Duodenal mucosa (tissue), 2 donors: ENCODE results near the gene MYMK.

Experiments used
- H3K27ac ChIP-seq: one replicate; pipeline ENCODE4 v1.7.0; 2013; ENCODE audit warnings: low read depth, low read length
- H3K27me3 ChIP-seq, 2 donors: one replicate each; pipeline ENCODE4 v1.7.0; 2013; ENCODE audit warnings: low read length in 2 of 2, control low read depth in 1 of 2; ENCODE audit not compliant: insufficient read depth in 2 of 2, control insufficient read depth in 1 of 2
- H3K36me3 ChIP-seq, 2 donors: one replicate each; pipeline ENCODE4 v1.7.0; 2013; ENCODE audit warnings: low read length in 2 of 2, control low read depth in 1 of 2; ENCODE audit not compliant: insufficient read depth in 2 of 2, control insufficient read depth in 1 of 2
- H3K4me1 ChIP-seq, 2 donors: one replicate each; pipeline ENCODE4 v1.7.0; 2013; ENCODE audit warnings: low read length in 2 of 2, control low read depth in 1 of 2; ENCODE audit not compliant: insufficient read depth in 2 of 2, control insufficient read depth in 1 of 2
- H3K4me3 ChIP-seq, 2 donors: one replicate each; pipeline ENCODE4 v1.7.0; 2013; ENCODE audit warnings: low read length in 2 of 2, low read depth in 1 of 2
- H3K9ac ChIP-seq, 2 donors: one replicate each; pipeline ENCODE4 v1.7.0; 2013; ENCODE audit warnings: low read length in 2 of 2, low read depth in 1 of 2
- H3K9me3 ChIP-seq, 2 donors: one replicate each; pipeline ENCODE4 v1.7.0; 2013; ENCODE audit warnings: low read length in 2 of 2, control low read depth in 1 of 2; ENCODE audit not compliant: control insufficient read depth in 1 of 2

MYMK gene

DNA sequence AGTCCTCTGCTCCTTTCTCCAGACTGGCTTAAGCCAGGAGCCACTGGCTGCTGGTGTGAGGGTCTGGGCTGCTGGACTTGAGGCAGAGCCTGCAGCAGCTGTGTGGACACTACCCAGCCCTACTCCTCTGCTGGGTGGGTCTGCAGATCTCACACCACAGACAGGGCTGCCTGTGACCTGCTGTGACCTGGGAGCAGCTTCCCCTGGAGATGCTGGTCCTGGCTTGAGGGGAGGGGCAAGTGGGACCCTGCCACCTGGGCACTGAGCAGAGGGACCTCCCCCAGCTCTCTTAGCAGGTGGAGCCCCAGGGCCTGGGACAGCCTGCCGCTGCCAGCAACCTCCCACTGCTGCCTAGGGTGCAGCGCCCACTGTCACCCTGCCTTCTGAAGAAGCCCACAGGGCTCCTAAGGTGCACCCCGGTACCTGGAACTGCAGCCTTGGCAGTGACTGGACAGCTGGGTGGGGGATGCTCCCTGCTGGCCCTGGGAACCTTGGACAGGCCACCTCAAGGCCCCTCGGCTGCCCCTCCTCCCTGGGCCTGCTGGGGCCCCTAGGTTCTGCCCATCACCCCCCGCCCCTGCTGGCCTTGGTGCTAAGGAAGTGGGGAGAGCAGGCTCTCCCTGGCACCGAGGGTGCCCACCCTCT is 55.9 kb downstream of the MYMK start:
- H3K4me1 ChIP-seq: peaks cover 7 to 25% of the 10 kb centered on the region in 2 donors
- no peaks in the 10 kb centered on the region for H3K9me3 ChIP-seq
- H3K27me3 ChIP-seq: peaks cover 0 to 6% of the 10 kb centered on the region in 2 donors
- H3K36me3 ChIP-seq: peaks cover 0 to 15% of the 10 kb centered on the region in 2 donors
- H3K4me3 ChIP-seq: no peak overlapping the region
- no peak overlapping the region for H3K9ac ChIP-seq
- H3K27ac ChIP-seq: no peak overlapping the region

DNA sequence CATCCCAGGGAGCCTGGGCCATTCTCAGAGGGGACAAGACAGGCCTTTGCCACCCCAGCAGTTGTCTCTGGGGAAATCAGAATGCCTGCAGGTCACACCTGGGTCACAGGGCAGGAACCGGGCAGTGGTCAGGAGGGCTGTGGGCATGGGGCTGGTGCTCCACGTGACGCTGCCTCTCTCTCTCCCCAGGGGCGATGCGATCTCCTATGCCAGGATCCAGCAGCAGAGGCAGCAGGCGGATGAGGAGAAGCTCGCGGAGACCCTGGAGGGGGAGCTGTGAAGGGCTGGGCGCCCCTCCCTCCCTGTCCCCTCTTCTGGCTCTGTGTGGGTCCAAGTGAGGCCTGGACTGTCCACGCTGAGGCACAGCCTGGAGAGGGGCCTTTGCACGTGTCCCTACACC is 56.4 kb downstream of the MYMK start:
- Histone ChIP-seq H3K4me3 (no peak overlapping the region), H3K36me3 (peaks cover 0 to 20% of the 10 kb centered on the region in 2 donors), H3K9me3 (no peaks in the 10 kb centered on the region), H3K27me3 (peaks cover 0 to 6% of the 10 kb centered on the region in 2 donors), H3K4me1 (peaks cover 7 to 25% of the 10 kb centered on the region in 2 donors), H3K9ac (no peak overlapping the region), H3K27ac (no peak overlapping the region)

DNA sequence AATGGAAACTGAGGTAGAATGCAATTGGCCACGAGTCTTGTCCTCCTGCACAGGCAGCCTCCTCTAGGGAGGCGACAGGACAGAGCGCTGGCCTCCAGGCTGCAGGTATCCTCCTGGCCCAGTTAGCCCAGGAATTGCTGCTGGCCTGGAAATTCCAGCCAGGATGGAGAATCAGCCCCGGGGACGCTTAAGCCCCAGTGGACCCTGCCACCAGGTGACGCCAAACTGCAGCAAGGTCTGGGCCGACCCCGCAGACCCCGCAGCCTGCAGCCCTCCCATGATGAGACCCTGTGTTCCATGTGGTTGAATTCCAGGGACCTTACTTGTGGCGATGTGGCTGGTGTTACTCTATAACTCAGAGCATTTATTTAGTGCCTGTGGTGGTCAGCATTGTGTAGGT is 57.7 kb downstream of the MYMK start:
- Histone ChIP-seq H3K4me3 (no peak overlapping the region), H3K9ac (no peak overlapping the region), H3K9me3 (no peaks in the 10 kb centered on the region), H3K27me3 (peaks cover 0 to 6% of the 10 kb centered on the region in 2 donors), H3K4me1 (peaks cover 7 to 24% of the 10 kb centered on the region in 2 donors), H3K36me3 (peaks cover 0 to 21% of the 10 kb centered on the region in 2 donors), H3K27ac (no peak overlapping the region)

DNA sequence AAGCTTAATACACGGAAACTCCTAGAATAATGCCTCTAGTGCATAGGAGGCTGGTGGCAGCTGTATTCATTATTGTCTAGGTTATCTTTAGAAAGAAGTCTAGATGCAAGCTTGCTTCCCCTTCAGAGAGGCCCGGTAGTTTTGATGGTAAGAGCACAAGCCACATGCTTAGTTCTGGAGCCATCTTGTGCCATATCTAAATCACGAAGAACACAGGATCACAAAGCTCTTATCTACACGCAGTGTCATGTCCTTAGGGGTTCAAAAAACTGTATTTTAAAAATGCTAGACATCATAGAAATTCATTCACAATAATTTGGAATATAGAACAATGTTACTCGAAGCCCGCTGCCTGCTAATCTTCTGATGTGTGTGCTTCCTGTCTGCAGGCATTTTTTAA is 58.8 kb downstream of the MYMK start:
- no peaks in the 10 kb centered on the region for H3K27me3 ChIP-seq
- H3K36me3 ChIP-seq: peaks cover 0 to 21% of the 10 kb centered on the region in 2 donors
- no peaks in the 10 kb centered on the region for H3K9me3 ChIP-seq
- no peak overlapping the region for H3K9ac ChIP-seq
- H3K27ac ChIP-seq: no peak overlapping the region
- H3K4me3 ChIP-seq: no peak overlapping the region
- peaks cover 17 to 19% of the 10 kb centered on the region in 2 donors for H3K4me1 ChIP-seq

DNA sequence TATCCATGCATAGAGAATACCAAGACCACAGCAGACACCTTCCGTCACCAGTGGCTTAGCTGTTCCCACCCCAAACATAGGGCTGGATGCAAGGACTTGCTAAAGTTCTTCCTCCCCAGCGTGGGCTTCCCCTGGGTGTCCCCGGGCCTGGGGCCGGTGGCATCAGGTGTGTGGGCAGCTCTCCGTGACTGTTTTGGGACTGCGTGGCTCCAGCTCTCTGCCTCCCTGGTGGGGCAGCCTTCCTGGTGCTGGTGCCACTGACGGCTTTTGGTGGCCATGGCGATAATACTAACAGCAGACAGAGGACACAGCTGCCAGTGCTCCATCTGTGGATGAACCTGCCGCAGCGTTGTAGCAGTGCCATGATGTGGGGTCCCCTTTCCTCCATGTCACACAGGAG is 60.1 kb downstream of the MYMK start:
- no peaks in the 10 kb centered on the region for H3K9me3 ChIP-seq
- H3K27ac ChIP-seq: no peak overlapping the region
- no peaks in the 10 kb centered on the region for H3K27me3 ChIP-seq
- peaks cover 14 to 16% of the 10 kb centered on the region in 2 donors for H3K4me1 ChIP-seq
- no peak overlapping the region for H3K4me3 ChIP-seq
- no peak overlapping the region for H3K9ac ChIP-seq
- H3K36me3 ChIP-seq: peaks cover 0 to 21% of the 10 kb centered on the region in 2 donors
